ENCODE results near the gene APCDD1L. TPM values are rescaled to one million over a fixed set of nuclear protein-coding genes. Genes with fewer than 3 reads are reported as not detected.
"Not testable (repeated sequence)": the region's sequence is repeated elsewhere in the genome, so short reads cannot be mapped to it uniquely, and the experiment has no call there.

APCDD1L gene
- total RNA-seq, 1 donor from 2014 or later: 0.17 TPM

- DNase-seq: no peak
Measured at GRCh38 chr20:58436868-58437645, 78.1 kb downstream of the APCDD1L start.

DNA sequence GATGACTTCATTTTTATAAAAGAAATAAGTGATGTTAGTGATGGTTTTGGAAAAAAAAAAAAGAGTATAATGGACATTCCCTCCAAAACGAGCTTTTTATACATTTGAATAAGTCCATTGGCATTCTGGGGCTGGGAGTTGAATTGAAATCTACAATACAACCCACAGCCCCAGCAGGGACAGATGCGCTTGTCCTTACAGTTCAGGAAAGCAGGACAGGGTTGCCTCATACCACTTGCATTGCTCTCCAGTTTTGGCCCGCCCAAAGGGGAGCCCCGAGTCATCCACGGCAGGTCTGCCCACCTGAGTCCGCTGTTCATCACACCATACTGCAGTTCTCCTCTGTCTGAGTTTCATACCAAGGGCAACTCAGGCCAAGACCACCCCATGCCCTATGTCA is 80.0 kb downstream of the APCDD1L start:
- no peak for DNase-seq

DNA sequence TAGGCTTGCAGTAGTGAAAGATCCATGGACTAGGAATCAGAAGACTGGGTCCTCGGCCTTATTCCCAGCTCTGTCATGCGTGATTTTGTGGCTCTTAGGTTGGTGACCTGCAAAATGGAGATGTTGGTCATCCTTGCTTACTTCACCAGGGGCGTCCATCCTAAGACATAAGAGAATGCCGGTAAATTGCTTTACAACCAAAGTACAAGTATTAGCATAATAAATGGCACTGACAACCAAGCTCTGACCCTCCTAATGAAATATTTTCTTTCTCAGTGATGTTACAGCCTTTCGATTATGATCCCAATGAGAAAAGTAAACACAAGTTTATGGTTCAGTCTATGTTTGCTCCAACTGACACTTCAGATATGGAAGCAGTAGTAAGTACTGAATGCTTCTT is 80.9 kb downstream of the APCDD1L start:
- no peak for DNase-seq

GRCh38 chr20:58433759-58434158 is 81.4 kb downstream of the APCDD1L start:
- peak; percentile 61 for DNase-seq

DNA sequence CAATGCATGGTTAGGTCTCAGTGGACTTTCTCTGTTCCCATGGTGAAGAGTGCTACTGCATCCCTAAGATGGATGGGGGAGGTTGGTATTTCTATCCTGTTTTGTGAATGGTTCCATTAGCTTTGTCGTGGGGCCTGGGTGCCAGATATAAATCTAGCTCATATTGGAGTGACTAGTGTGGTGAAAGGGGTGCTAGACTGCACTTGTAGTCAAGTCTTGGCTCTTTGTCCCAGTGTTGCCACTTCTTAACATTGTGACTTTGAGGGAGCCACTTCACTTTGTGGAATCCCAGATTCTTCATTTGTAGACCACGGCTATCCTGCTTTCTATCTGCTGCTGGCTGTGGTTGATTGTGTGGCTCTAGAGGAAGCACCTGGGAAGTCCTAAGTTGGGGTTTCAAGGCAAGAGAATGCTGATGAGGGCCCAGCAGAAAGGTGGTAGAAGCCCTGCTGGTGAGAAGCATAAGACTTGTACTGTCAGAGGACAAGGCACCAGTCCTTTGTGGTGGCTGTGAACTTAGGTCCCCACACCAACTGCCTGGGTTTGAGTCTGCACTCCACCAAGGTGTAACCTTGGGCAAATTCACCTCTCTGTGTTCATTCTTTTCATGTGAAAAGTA is 82.1 kb downstream of the APCDD1L start:
- DNase-seq: no peak

- no peak for DNase-seq
Measured at GRCh38 chr20:58432186-58432954, 82.8 kb downstream of the APCDD1L start.

GRCh38 chr20:58431134-58431533 is 84.1 kb downstream of the APCDD1L start:
- DNase-seq: no peak

DNA sequence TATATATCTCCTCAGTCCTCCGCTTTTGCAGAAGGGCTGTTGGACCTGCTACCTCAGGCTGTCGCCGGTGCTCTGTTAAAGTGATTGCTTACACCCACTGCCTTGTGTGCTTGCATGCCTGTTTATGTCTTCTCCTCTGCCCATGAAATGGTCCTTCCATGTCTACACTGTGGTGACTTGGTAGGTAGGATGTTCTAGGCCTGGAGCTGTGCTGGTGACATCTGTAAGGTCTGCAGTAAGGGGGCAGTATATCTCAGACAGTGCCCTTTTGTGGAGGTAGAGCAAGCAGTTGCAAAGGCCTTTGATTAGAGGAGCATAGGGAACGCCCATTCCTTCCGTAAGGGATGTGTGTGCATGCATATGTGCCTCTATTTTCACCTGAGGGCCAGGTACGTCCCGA is 85.9 kb downstream of the APCDD1L start:
- no peak for DNase-seq

- DNase-seq: no peak
Measured at GRCh38 chr20:58428364-58428763, 86.8 kb downstream of the APCDD1L start.

GRCh38 chr20:58427571-58427970 is 87.6 kb downstream of the APCDD1L start:
- not testable (repeated sequence) for DNase-seq

GRCh38 chr20:58424218-58424969 is 90.8 kb downstream of the APCDD1L start:
- no peak for DNase-seq

- DNase-seq: no peak
Measured at GRCh38 chr20:58421497-58421850, 93.7 kb downstream of the APCDD1L start.

GRCh38 chr20:58420798-58421496 is 94.3 kb downstream of the APCDD1L start:
- no peak for DNase-seq

- DNase-seq: no peak
Measured at GRCh38 chr20:58418949-58419748, 96.0 kb downstream of the APCDD1L start.

DNA sequence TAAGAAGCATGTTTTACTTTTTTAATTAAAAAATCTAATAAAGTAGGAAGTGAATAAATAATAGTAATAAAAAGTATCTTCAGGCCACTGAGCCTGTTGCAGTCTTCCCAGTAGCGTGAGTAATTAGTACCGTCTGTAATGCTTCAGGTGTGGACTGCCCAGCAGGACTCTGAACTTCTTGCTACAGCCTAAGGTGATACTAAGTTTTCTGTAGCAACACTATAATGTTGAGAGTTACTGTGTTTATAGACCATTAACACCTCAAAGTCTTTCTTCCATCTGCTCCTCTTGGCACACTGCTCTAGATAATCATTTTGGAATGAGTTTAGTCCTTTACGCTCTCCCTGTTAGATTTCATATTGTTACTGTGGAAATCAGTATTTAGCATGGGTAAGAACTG is 97.8 kb downstream of the APCDD1L start:
- DNase-seq: no peak

GRCh38 chr20:58416835-58417234 is 98.4 kb downstream of the APCDD1L start:
- peak; percentile 35 for DNase-seq

- DNase-seq: no peak
Measured at GRCh38 chr20:58416057-58416456, 99.1 kb downstream of the APCDD1L start.

- not testable (repeated sequence) for DNase-seq
Measured at GRCh38 chr20:58414786-58415185, 100.4 kb downstream of the APCDD1L start.

DNA sequence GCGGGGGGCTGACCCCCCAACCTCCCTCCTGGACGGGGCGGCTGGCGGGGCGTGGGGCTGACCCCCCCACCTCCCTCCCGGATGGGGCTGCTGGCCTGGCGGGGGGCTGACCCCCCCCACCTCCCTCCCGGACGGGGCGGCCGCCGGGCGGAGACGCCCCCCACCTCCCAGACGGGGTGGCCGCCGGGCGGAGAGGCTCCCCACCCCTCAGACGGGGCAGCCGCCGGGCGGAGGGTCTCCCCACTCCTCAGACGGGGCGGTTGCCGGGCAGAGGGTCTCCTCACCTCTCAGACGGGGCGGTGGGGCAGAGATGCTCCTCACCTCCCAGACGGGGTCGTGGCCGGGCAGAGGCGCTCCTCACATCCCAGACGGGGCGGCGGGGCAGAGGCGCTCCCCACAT is 101.0 kb downstream of the APCDD1L start:
- DNase-seq: not testable (repeated sequence)

All from dermis blood vessel endothelial cell (primary cell).